Tibial artery (tissue), 4 donors: ENCODE results near the gene SYS1.

Experiments used
- DNase-seq, 2 donors: peaks; one replicate each; pipeline ENCODE4 v3.0.0-alpha.2; 2019
- H3K27ac ChIP-seq, 2 donors: fragments of 200-600 bp; sonication (generic) in 1 of 2; 1 replicate in 1 of 2; 2 replicates in 1 of 2; pipeline ENCODE4 v1.5.1; 2018 to 2019; ENCODE audit warnings: mild to moderate bottlenecking in 1 of 2
- H3K27me3 ChIP-seq, 2 donors: fragments of 200-600 bp; sonication (generic) in 1 of 2; one replicate each; pipeline versions ENCODE4 v1.5.1 to v1.6.0; 2016 to 2019
- H3K36me3 ChIP-seq, 3 donors: fragments of 200-600 bp; sonication (generic) in 2 of 3; one replicate each; pipeline ENCODE4 v1.5.1; 2016 to 2019; ENCODE audit warnings: mild to moderate bottlenecking in 2 of 3
- H3K4me1 ChIP-seq, 4 donors: fragments of 200-600 bp; sonication (generic) in 2 of 4; 1 replicate in 3 of 4; 2 replicates in 1 of 4; pipeline ENCODE4 v1.5.1; 2016 to 2019
- H3K4me3 ChIP-seq, 2 donors: fragments of 200-600 bp; sonication (generic) in 1 of 2; 1 replicate in 1 of 2; 2 replicates in 1 of 2; pipeline ENCODE4 v1.5.1; 2018 to 2019; ENCODE audit warnings: mild to moderate bottlenecking in 2 of 2
- H3K9me3 ChIP-seq, 3 donors: fragments of 200-600 bp; sonication (generic) in 1 of 3; one replicate each; pipeline ENCODE4 v1.5.1; 2016 to 2019
- CTCF ChIP-seq, 2 experiments: fragments of 200-600 bp in 1 of 2; fragments of 450-650 bp in 1 of 2; IDR thresholded peaks; one replicate each; pipeline ENCODE4 v1.5.1; 2017 to 2019; ENCODE audit warnings: antibody characterized with exemption in 2 of 2, mild to moderate bottlenecking in 1 of 2, moderate library complexity in 1 of 2
- intact Hi-C: fragments of 100-400 bp; cut with DNase I; formaldehyde crosslinking; loops from one replicate; pipeline ENCODE4 v1.15.0; 2023; ENCODE audit warnings: low total_unique reads

SYS1 gene

GRCh38 chr20:45354423-45355208, 8.3 kb upstream of the SYS1 start:
- intact Hi-C loops, result no loop called here
- Histone ChIP-seq H3K36me3 (no peaks in the 10 kb centered on the region), H3K9me3 (no peaks in the 10 kb centered on the region), H3K4me3 (no peak overlapping the region), H3K27ac (no peak overlapping the region), H3K27me3 (no peaks in the 10 kb centered on the region), H3K4me1 (peaks cover 0 to 25% (median 22%) of the 10 kb centered on the region in 4 donors)
- no peak for TF ChIP-seq CTCF (IDR thresholded peaks at IDR 0.05)
- DNase-seq, result peak in 1 of 2 donors; percentile 20

- Histone ChIP-seq H3K4me3 (no peak overlapping the region), H3K27me3 (no peaks in the 10 kb centered on the region), H3K27ac (peak overlapping the region in 1 of 2 donors; percentile 87), H3K4me1 (peaks cover 0 to 33% (median 30%) of the 10 kb centered on the region in 4 donors), H3K36me3 (no peaks in the 10 kb centered on the region), H3K9me3 (no peaks in the 10 kb centered on the region)
- TF ChIP-seq CTCF (IDR thresholded peaks at IDR 0.05), result no peak
- DNase-seq, result peak in 1 of 2 donors; percentile 2
- intact Hi-C loops, result no loop called here
Measured at GRCh38 chr20:45355209-45356084, 7.5 kb upstream of the SYS1 start.

DNA sequence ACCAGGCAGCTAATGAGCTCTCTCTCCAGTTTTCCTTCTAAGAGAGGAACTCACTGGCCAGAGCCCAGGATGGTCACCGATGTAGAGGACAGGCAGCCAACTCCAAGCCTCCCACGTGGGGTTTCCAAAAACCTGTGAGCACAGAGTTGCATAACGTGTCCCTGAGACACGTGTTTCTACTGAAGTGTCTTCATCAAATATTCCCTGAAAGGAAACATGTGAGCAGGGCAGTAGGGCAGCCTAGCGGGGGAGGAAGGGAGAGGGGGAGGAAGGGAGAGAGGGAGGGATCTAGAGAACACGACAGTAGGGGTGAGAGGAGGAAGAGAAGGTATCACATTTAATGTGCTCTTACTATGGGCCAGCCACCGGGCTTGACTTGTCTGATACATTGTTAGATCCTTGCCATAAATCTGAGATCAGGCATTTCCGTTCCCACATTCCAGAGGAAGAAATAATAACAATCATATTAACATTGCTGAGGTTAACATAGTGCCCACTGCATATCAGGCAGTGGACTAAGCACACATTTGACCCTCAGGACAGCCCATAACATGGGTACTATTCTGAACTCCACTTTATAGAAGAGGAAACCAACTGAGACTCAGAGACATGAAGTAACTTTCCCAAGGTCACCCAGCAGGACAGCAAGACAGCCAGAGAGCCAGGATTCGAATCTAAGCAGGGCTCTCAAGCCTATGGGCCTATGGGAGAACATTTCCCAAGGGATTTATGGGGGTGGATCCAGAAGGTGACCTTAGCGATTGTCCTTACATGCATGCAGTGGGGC, 4.5 kb upstream of the SYS1 start:
- no peaks in the 10 kb centered on the region for H3K9me3 ChIP-seq
- no peaks in the 10 kb centered on the region for H3K27me3 ChIP-seq
- peak overlapping the region; percentile 84 to 87 for H3K27ac ChIP-seq
- peaks cover 0 to 47% (median 32%) of the 10 kb centered on the region in 4 donors for H3K4me1 ChIP-seq
- H3K36me3 ChIP-seq, result no peaks in the 10 kb centered on the region
- TF ChIP-seq CTCF (IDR thresholded peaks at IDR 0.05), result no peak
- intact Hi-C loops, result loop anchor here (2.0 kb wide), 1 partner anchor 22 kb away; no protein-coding TSS in a partner anchor
- peak overlapping the region in 1 of 2 donors; percentile 12 for H3K4me3 ChIP-seq
- DNase-seq, result peak; percentile 94 to 97

GRCh38 chr20:45359069-45359405, 3.9 kb upstream of the SYS1 start:
- peak; percentile 83 to 95 for DNase-seq

More at GRCh38 chr20:45359069-45359405, 3.9 kb upstream of the SYS1 start:
- Histone ChIP-seq H3K36me3 (no peaks in the 10 kb centered on the region), H3K4me3 (no peak overlapping the region), H3K27ac (peak overlapping the region; percentile 84 to 87), H3K9me3 (no peaks in the 10 kb centered on the region), H3K4me1 (peaks cover 0 to 52% (median 35%) of the 10 kb centered on the region in 4 donors), H3K27me3 (no peaks in the 10 kb centered on the region)
- intact Hi-C loops, result loop anchor here (2.0 kb wide), 1 partner anchor 22 kb away; no protein-coding TSS in a partner anchor
- TF ChIP-seq CTCF (IDR thresholded peaks at IDR 0.05), result no peak
